ENCODE results near the gene SOAT1. TPM values are rescaled to one million over a fixed set of nuclear protein-coding genes. Genes with fewer than 3 reads are reported as not detected.
A peak's percentile ranks its signal among the peaks of the same experiment; 100 is the strongest.
"Not testable (repeated sequence)": the region's sequence is repeated elsewhere in the genome, so short reads cannot be mapped to it uniquely, and the experiment has no call there.

Gene SOAT1
- total and polyA plus RNA-seq, 5 experiments from 2014 or later, result 42.0 to 80.1 (median 55.1) TPM

- no peak for ATAC-seq
- no peaks in the 10 kb centered on the region for H3K27me3 Mint-ChIP-seq
- DNase-seq, result no peak
- peaks cover 5 to 81% (median 17%) of the 10 kb centered on the region in 3 donors for H3K36me3 Mint-ChIP-seq
- peaks cover 0 to 2% (median 0%) of the 10 kb centered on the region in 9 donors for H3K9me3 Mint-ChIP-seq
- peaks cover 0 to 25% (median 14%) of the 10 kb centered on the region in 4 donors for H3K4me1 Mint-ChIP-seq
- POLR2A ChIA-PET, result no interaction called here
- peak overlapping the region in 3 of 10 donors; percentile 19 to 39 (median 23) for H3K27ac Mint-ChIP-seq
- no peak overlapping the region for H3K4me3 Mint-ChIP-seq
Observed at GRCh38 chr1:179334440-179334839, 40.8 kb downstream of the SOAT1 start.

GRCh38 chr1:179337288-179337687 is 43.7 kb downstream of the SOAT1 start:
- Mint-ChIP-seq H3K9me3 (no peaks in the 10 kb centered on the region), H3K36me3 (peaks cover 5 to 86% (median 17%) of the 10 kb centered on the region in 3 donors), H3K4me3 (no peak overlapping the region), H3K27ac (peak overlapping the region in 9 of 10 donors; percentile 3 to 79 (median 23)), H3K27me3 (no peaks in the 10 kb centered on the region), H3K4me1 (peaks cover 0 to 6% (median 2%) of the 10 kb centered on the region in 4 donors)
- DNase-seq, result no peak
- POLR2A ChIA-PET, result interaction anchor here (0.9 kb wide), 1 partner anchor 43 kb away, joined by 3 read pairs; the partner anchor contains the start of gene SOAT1
- no peak for ATAC-seq

GRCh38 chr1:179337942-179338560 is 44.5 kb downstream of the SOAT1 start:
- H3K36me3 Mint-ChIP-seq, result peaks cover 5 to 88% (median 20%) of the 10 kb centered on the region in 3 donors
- ATAC-seq, result no peak
- no peak for DNase-seq
- POLR2A ChIA-PET, result no interaction called here
- H3K9me3 Mint-ChIP-seq, result no peaks in the 10 kb centered on the region
- H3K4me3 Mint-ChIP-seq, result no peak overlapping the region
- peak overlapping the region in 8 of 10 donors; percentile 40 to 93 (median 62) for H3K27ac Mint-ChIP-seq
- no peaks in the 10 kb centered on the region for H3K27me3 Mint-ChIP-seq
- H3K4me1 Mint-ChIP-seq, result peaks cover 0 to 5% (median 2%) of the 10 kb centered on the region in 4 donors

DNA sequence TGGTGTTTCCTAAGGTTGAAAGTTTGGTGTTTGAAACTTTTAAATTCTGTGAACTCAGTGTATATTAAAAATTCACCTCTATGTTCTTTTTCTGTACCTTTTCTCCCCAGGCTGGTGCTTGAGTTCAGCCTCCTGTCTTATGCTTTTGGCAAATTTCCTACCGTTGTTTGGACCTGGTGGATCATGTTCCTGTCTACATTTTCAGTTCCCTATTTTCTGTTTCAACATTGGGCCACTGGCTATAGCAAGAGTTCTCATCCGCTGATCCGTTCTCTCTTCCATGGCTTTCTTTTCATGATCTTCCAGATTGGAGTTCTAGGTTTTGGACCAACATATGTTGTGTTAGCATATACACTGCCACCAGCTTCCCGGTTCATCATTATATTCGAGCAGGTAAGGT is 47.3 kb downstream of the SOAT1 start:
- DNase-seq (no peak), ATAC-seq (no peak)
- Mint-ChIP-seq H3K9me3 (no peaks in the 10 kb centered on the region), H3K27ac (peak overlapping the region in 4 of 10 donors; percentile 1 to 69 (median 34)), H3K27me3 (no peaks in the 10 kb centered on the region), H3K4me3 (no peak overlapping the region), H3K36me3 (peaks cover 0 to 86% (median 22%) of the 10 kb centered on the region in 3 donors), H3K4me1 (peaks cover 0 to 4% (median under 1%) of the 10 kb centered on the region in 4 donors)
- POLR2A ChIA-PET, result no interaction called here

DNA sequence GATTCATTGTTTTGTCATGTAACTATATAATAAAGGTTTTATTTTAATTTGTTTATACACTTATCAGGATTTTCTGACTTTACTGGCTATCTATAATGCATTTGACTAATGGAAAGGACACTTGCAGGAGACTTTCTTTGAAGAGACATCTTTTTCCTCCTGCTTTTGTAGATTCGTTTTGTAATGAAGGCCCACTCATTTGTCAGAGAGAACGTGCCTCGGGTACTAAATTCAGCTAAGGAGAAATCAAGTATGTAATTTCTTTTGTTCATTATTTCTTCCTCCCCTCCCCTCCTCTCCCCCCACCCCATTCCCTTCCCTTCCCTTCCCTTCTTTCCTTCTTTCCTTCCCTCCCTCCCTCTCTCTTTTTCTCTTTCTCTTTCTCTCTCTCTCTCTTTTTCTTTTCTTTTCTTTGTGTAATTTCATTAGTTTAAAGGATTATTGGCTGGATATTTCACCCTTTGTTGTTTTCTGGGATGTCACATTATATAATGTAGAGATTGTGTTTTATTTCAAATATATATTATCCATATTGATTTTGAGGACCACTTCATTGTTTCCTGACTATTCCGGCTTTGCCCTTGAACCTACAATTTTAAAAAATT is 48.4 kb downstream of the SOAT1 start:
- ATAC-seq, result no peak
- POLR2A ChIA-PET, result no interaction called here
- Mint-ChIP-seq H3K27ac (peak overlapping the region in 2 of 10 donors; percentile 31 to 47), H3K36me3 (peaks cover 0 to 86% (median 25%) of the 10 kb centered on the region in 3 donors), H3K4me1 (peaks cover 0 to 4% (median under 1%) of the 10 kb centered on the region in 4 donors), H3K4me3 (no peak overlapping the region), H3K27me3 (no peaks in the 10 kb centered on the region), H3K9me3 (no peaks in the 10 kb centered on the region)
- no peak for DNase-seq

- ATAC-seq, result no peak
- H3K27me3 Mint-ChIP-seq, result no peaks in the 10 kb centered on the region
- peak overlapping the region in 3 of 10 donors; percentile 44 to 63 (median 47) for H3K27ac Mint-ChIP-seq
- H3K4me1 Mint-ChIP-seq, result peaks cover 0 to 4% (median under 1%) of the 10 kb centered on the region in 4 donors
- H3K9me3 Mint-ChIP-seq, result no peaks in the 10 kb centered on the region
- H3K36me3 Mint-ChIP-seq, result peaks cover 0 to 84% (median 25%) of the 10 kb centered on the region in 3 donors
- H3K4me3 Mint-ChIP-seq, result no peak overlapping the region
- DNase-seq, result no peak
- POLR2A ChIA-PET, result no interaction called here
Observed at GRCh38 chr1:179342740-179343404, 49.3 kb downstream of the SOAT1 start.

DNA sequence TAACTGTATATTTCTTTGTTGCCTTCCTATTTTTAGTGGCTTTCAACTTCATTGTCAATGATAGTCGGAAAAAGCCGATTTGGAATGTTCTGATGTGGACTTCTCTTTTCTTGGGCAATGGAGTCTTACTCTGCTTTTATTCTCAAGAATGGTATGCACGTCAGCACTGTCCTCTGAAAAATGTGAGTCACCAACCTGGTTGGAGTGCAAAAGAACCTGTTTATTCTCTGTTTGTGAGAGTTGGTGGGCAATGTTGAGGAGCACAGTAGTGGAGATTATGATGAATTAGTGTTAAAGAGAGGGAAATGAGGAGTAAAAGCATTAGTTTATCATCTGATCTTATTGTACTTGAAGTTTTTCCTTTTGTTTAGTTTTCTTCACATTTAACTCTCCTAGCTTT is 57.7 kb downstream of the SOAT1 start:
- DNase-seq (no peak), ATAC-seq (no peak)
- Mint-ChIP-seq H3K9me3 (no peaks in the 10 kb centered on the region), H3K27ac (peak overlapping the region in 2 of 10 donors; percentile 18 to 43), H3K27me3 (no peaks in the 10 kb centered on the region), H3K4me1 (peaks cover 0 to 5% (median 4%) of the 10 kb centered on the region in 4 donors), H3K36me3 (peaks cover 4 to 87% (median 24%) of the 10 kb centered on the region in 3 donors), H3K4me3 (no peak overlapping the region)
- POLR2A ChIA-PET, result no interaction called here

DNA sequence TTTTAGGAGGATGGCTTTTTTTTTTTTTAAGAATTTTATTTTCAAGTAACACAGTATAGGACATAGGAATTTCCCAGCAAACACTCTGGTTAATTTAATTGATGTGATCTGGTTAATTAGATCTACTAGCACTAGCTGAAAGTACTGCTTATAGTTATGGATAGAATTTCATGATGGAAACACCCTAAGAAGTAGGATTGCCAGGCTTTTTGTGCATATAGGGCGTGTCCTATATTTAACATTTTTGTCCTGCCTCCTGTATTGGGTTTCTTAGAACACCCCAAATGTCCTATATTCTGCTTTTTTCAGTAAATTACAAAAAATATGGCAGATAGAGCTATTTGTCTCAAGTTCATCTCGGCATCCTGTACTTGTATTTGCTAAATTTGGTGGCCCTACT is 58.6 kb downstream of the SOAT1 start:
- no peaks in the 10 kb centered on the region for H3K9me3 Mint-ChIP-seq
- DNase-seq (no peak), ATAC-seq (no peak)
- POLR2A ChIA-PET, result no interaction called here
- peaks cover 4 to 83% (median 23%) of the 10 kb centered on the region in 3 donors for H3K36me3 Mint-ChIP-seq
- peak overlapping the region in 1 of 10 donors; percentile 66 for H3K27ac Mint-ChIP-seq
- peaks cover 0 to 5% (median 4%) of the 10 kb centered on the region in 4 donors for H3K4me1 Mint-ChIP-seq
- no peak overlapping the region for H3K4me3 Mint-ChIP-seq
- no peaks in the 10 kb centered on the region for H3K27me3 Mint-ChIP-seq

DNA sequence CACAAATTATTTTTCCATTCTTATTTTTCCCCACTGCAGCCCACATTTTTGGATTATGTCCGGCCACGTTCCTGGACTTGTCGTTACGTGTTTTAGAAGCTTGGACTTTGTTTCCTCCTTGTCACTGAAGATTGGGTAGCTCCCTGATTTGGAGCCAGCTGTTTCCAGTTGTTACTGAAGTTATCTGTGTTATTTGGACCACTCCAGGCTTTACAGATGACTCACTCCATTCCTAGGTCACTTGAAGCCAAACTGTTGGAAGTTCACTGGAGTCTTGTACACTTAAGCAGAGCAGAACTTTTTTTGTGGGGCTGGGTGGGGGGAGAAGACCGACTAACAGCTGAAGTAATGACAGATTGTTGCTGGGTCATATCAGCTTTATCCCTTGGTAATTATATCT is 59.9 kb downstream of the SOAT1 start:
- Mint-ChIP-seq H3K36me3 (peaks cover 4 to 71% (median 19%) of the 10 kb centered on the region in 3 donors), H3K27ac (peak overlapping the region in 2 of 10 donors; percentile 44 to 51)
- POLR2A ChIA-PET, result no interaction called here

GRCh38 chr1:179361631-179362030 is 68.0 kb downstream of the SOAT1 start:
- peak overlapping the region in 1 of 10 donors; percentile 44 for H3K27ac Mint-ChIP-seq
- H3K36me3 Mint-ChIP-seq, H3K9me3 Mint-ChIP-seq, H3K4me3 Mint-ChIP-seq, DNase-seq, H3K27me3 Mint-ChIP-seq, ATAC-seq, POLR2A ChIA-PET: not testable (repeated sequence)
- H3K4me1 Mint-ChIP-seq, result peaks cover 0 to 19% (median 10%) of the 10 kb centered on the region in 4 donors

More for the DNA sequence above, 59.9 kb downstream of the SOAT1 start:
- no peaks in the 10 kb centered on the region for H3K27me3 Mint-ChIP-seq
- no peak for DNase-seq
- H3K4me3 Mint-ChIP-seq, result no peak overlapping the region
- peaks cover 0 to 5% (median 4%) of the 10 kb centered on the region in 4 donors for H3K4me1 Mint-ChIP-seq
- no peaks in the 10 kb centered on the region for H3K9me3 Mint-ChIP-seq
- ATAC-seq, result no peak

DNA sequence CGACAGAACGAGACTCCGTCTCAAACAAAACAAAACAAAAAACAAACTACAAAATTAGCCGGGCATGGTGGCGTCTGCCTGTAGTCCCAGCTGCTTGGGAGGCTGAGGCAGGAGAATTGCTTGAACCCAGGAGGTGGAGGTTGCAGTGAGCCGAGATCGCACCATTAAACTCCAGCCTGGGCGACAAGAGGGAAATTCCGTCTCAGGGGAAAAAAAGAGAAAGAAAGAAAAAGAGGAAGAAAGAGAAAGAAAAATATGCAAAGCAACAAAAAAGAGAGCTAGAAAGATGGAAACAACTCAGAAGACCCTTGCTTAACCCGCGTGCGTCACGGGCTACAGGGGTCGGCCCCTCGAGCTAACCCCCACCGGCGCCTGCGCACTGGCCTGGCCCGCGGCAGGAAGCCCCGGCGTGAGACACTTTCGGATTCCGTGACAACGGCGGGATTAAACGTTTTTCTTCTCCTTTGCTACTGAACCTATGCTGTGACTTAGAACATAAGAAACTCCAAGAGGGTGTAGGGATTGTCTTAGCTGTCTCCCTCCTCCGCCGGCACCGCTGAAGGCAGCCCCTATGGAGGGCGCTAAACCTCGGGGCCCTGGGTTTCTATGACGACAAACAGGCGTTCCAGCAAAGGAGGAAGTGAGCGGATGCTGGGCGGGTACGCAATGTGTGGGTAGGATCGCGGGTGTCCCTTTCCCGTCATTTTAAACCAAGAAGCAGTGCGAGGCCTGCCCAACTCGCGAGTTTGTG is 71.9 kb downstream of the SOAT1 start, which contains the start of gene AXDND1:
AXDND1 (plus strand) TSS at position 630 of the 751 bp plus-strand sequence. CDS start 539 bp downstream, outside the sequence.
- POLR2A ChIA-PET, result interaction anchor here (0.5 to 2.9 kb wide), 7 partner anchors 9 to 391 kb away, joined by 3 to 41 read pairs (median 4); partner anchors contain the start of genes SOAT1 and TOR3A
- peak; percentile 82 to 98 (median 94) for DNase-seq
- H3K4me1 Mint-ChIP-seq, result peaks cover 0 to 19% (median 10%) of the 10 kb centered on the region in 4 donors
- no peaks in the 10 kb centered on the region for H3K36me3 Mint-ChIP-seq
- peak within 1 kb of the TSS; percentile 100 for H3K27ac Mint-ChIP-seq
- no peaks in the 10 kb centered on the region for H3K9me3 Mint-ChIP-seq
- peak within 1 kb of the TSS; percentile 91 to 99 (median 98) for H3K4me3 Mint-ChIP-seq
- peak; percentile 90 to 92 for ATAC-seq
- H3K27me3 Mint-ChIP-seq, result peaks cover 0 to 1% (median 0%) of the 10 kb centered on the region in 5 donors

All from naive thymus-derived CD8-positive, alpha-beta T cell (primary cell).